Calu3 (cell line): Measurements from ENCODE around the gene DSCAML1. TPM values are rescaled to one million over a fixed set of nuclear protein-coding genes. Genes with fewer than 3 reads are reported as not detected.
A peak's percentile ranks its signal among the peaks of the same experiment; 100 is the strongest.

Experiments used
- BruUV-seq: library from RNA; stranded (reverse); fragments of 400-500 nt; replicated peaks from 2 replicates; lab custom pipeline; 2021; lab: Mats Ljungman, UMichigan
- CTCF ChIA-PET: fragments of 300-600 bp; sonication (Branson Sonifier 250); formaldehyde crosslinking; loops from one replicate; lab custom pipeline; 2022; ENCODE audit warnings: antibody characterized with exemption; lab: Charles Lee
- DNase-seq: peaks from one replicate; pipeline ENCODE4 v3.0.0; 2022
- H3K27ac Mint-ChIP-seq: one replicate; pipeline ENCODE4 v1.8.0; 2022; ENCODE audit warnings: mixed read lengths; ENCODE audit not compliant: unreplicated experiment
- H3K27me3 Mint-ChIP-seq: one replicate; pipeline ENCODE4 v1.8.0; 2022; ENCODE audit warnings: mixed read lengths; ENCODE audit not compliant: unreplicated experiment
- H3K36me3 Mint-ChIP-seq: one replicate; pipeline ENCODE4 v1.8.0; 2022; ENCODE audit warnings: mild to moderate bottlenecking, moderate library complexity, mixed read lengths; ENCODE audit not compliant: insufficient read depth, unreplicated experiment
- H3K4me1 Mint-ChIP-seq: one replicate; pipeline ENCODE4 v1.8.0; 2022; ENCODE audit warnings: mild to moderate bottlenecking, low read depth, mixed read lengths; ENCODE audit not compliant: unreplicated experiment
- H3K4me3 Mint-ChIP-seq: one replicate; pipeline ENCODE4 v1.8.0; 2022; ENCODE audit warnings: mild to moderate bottlenecking, low read depth, moderate library complexity, mixed read lengths; ENCODE audit not compliant: unreplicated experiment
- H3K9me3 Mint-ChIP-seq: one replicate; pipeline ENCODE4 v1.8.0; 2022; ENCODE audit warnings: low read depth, mixed read lengths; ENCODE audit not compliant: unreplicated experiment
- CTCF ChIP-seq: fragments of 200-600 bp; IDR thresholded peaks from one replicate; pipeline ENCODE4 v1.8.0; 2022; ENCODE audit warnings: antibody characterized with exemption; ENCODE audit not compliant: unreplicated experiment
- intact Hi-C: fragments of 100-400 bp; cut with micrococcal nuclease; formaldehyde crosslinking; loops from one replicate; pipeline ENCODE4 v1.10.0; 2022; ENCODE audit not compliant: unreplicated experiment
- total RNA-seq: library from RNA; stranded (reverse); gene quantifications from 2 replicates; pipeline ENCODE4 v1.2.3, GENCODE V29; 2022

The DSCAML1 gene
- total RNA-seq, 1 experiment from 2014 or later, result 0.07 TPM

GRCh38 chr11:117610045-117610444, 187.0 kb downstream of the DSCAML1 start:
- peaks cover 70% of the 10 kb centered on the region for H3K27me3 Mint-ChIP-seq
- H3K36me3 Mint-ChIP-seq, result no peaks in the 10 kb centered on the region
- H3K4me1 Mint-ChIP-seq, result peaks cover 15% of the 10 kb centered on the region
- no peaks in the 10 kb centered on the region for H3K9me3 Mint-ChIP-seq
- no peak overlapping the region for H3K4me3 Mint-ChIP-seq
- TF ChIP-seq CTCF, result no peak
- CTCF ChIA-PET, result no interaction called here
- DNase-seq, result peak; percentile 11
- H3K27ac Mint-ChIP-seq, result no peak overlapping the region
- BruUV-seq, result no TSS peak
- intact Hi-C loops, result no loop called here

- TF ChIP-seq CTCF, result no peak
- no peak for DNase-seq
- Mint-ChIP-seq H3K9me3 (no peaks in the 10 kb centered on the region), H3K27ac (no peak overlapping the region), H3K4me1 (peaks cover 15% of the 10 kb centered on the region), H3K36me3 (no peaks in the 10 kb centered on the region), H3K27me3 (peaks cover 50% of the 10 kb centered on the region), H3K4me3 (no peak overlapping the region)
- intact Hi-C loops, result no loop called here
- CTCF ChIA-PET, result no interaction called here
- BruUV-seq, result no TSS peak
These were observed 189.6 kb downstream of the DSCAML1 start for GRCh38 chr11:117607449-117607848.

GRCh38 chr11:117606790-117607189, 190.2 kb downstream of the DSCAML1 start:
- Mint-ChIP-seq H3K27ac (no peak overlapping the region), H3K9me3 (no peaks in the 10 kb centered on the region), H3K36me3 (no peaks in the 10 kb centered on the region), H3K4me1 (peaks cover 15% of the 10 kb centered on the region), H3K4me3 (no peak overlapping the region), H3K27me3 (peaks cover 43% of the 10 kb centered on the region)
- intact Hi-C loops, result no loop called here
- no peak for DNase-seq
- no TSS peak for BruUV-seq
- CTCF ChIA-PET, result no interaction called here
- no peak for TF ChIP-seq CTCF

- no peak overlapping the region for H3K27ac Mint-ChIP-seq
- CTCF ChIA-PET, result no interaction called here
- peaks cover 15% of the 10 kb centered on the region for H3K4me1 Mint-ChIP-seq
- no peaks in the 10 kb centered on the region for H3K9me3 Mint-ChIP-seq
- no TSS peak for BruUV-seq
- H3K36me3 Mint-ChIP-seq, result no peaks in the 10 kb centered on the region
- H3K4me3 Mint-ChIP-seq, result no peak overlapping the region
- intact Hi-C loops, result no loop called here
- DNase-seq, result no peak
- H3K27me3 Mint-ChIP-seq, result peaks cover 38% of the 10 kb centered on the region
- no peak for TF ChIP-seq CTCF
These were observed 190.8 kb downstream of the DSCAML1 start for GRCh38 chr11:117606211-117606610.
